ENCODE results near the gene RIIAD1.

- no peak for TF ChIP-seq CTCF (IDR thresholded peaks at IDR 0.05)
- TF ChIP-seq POLR2AphosphoS5 (IDR thresholded peaks at IDR 0.05) = no peak
- no peak for TF ChIP-seq POLR2A (IDR thresholded peaks at IDR 0.05)
These were observed 20.2 kb downstream of the RIIAD1 start for GRCh38 chr1:151741516-151741915.
